GM12878 (cell line): ENCODE measurements around the gene CFAP57. TPM values are rescaled to one million over a fixed set of nuclear protein-coding genes. Genes with fewer than 3 reads are reported as not detected.

Source experiments
- ATAC-seq: fragments of 200-7000 bp; cut with Tn5 transposase; 3 replicates; pipeline ENCODE4 v1.9.1; 2020; ENCODE audit warnings: mild to moderate bottlenecking, moderate library complexity
- BruUV-seq: library from RNA; stranded (reverse); fragments of 400-500 nt; replicated peaks from 2 replicates; lab custom pipeline; 2021; lab: Mats Ljungman, UMichigan
- CTCF ChIA-PET: fragments of 300-600 bp; sonication (Branson Sonifier 250); formaldehyde crosslinking; extraction: SDS; loops from one replicate; lab custom pipeline; 2021; ENCODE audit warnings: inconsistent platforms; lab: Yijun Ruan, JAX
- POLR2A ChIA-PET: fragments of 350-600 bp; formaldehyde crosslinking; extraction: SDS; loops from one replicate; lab custom pipeline; 2021; ENCODE audit warnings: inconsistent platforms; lab: Charles Lee
- RAD21 ChIA-PET: fragments of 300-600 bp; sonication (Branson Sonifier 250); formaldehyde crosslinking; loops from one replicate; lab custom pipeline; 2023; ENCODE audit warnings: antibody characterized with exemption; ENCODE audit not compliant: unreplicated experiment; lab: Charles Lee
- SMC1A ChIA-PET: fragments of 300-600 bp; sonication (Branson Sonifier 250); formaldehyde crosslinking; loops from one replicate; lab custom pipeline; 2023; ENCODE audit not compliant: unreplicated experiment, uncharacterized antibody; lab: Charles Lee
- DNase-seq: peaks from one replicate; pipeline ENCODE4 v3.0.0-alpha.2; 2011; ENCODE audit warnings: low read depth, low spot score
- FAIRE-seq: peaks from 3 replicates; lab custom pipeline; 2011; peaks lifted over from hg19 to GRCh38; lab: Jason Lieb, UNC
- H2AFZ ChIP-seq: 2 replicates; pipeline ENCODE4 v1.6.0; 2011; ENCODE audit warnings: low read depth, low read length, control low read depth; ENCODE audit not compliant: control insufficient read depth
- H3K27ac ChIP-seq: 2 replicates; pipeline ENCODE4 v1.5.1; 2011; ENCODE audit warnings: control low read depth; ENCODE audit not compliant: control insufficient read depth, insufficient read depth
- H3K27me3 ChIP-seq, 2 experiments: replicated peaks in 1 of 2; 2 replicates each; pipeline versions ENCODE4 v1.6.0 to v1.6.1; 2011; ENCODE audit warnings: low read length in 1 of 2; ENCODE audit not compliant: control insufficient read depth in 2 of 2, insufficient read depth in 2 of 2
- H3K36me3 ChIP-seq, 2 experiments: 2 replicates each; pipeline ENCODE4 v1.5.1; 2011; ENCODE audit warnings: low read length in 1 of 2; ENCODE audit not compliant: control insufficient read depth in 2 of 2, insufficient read depth in 2 of 2
- H3K4me1 ChIP-seq: 2 replicates; pipeline ENCODE4 v1.6.1; 2011; ENCODE audit warnings: mild to moderate bottlenecking, low read length, moderate library complexity, mixed read lengths; ENCODE audit not compliant: control insufficient read depth, insufficient read depth
- H3K4me2 ChIP-seq: 2 replicates; pipeline ENCODE4 v1.6.0; 2011; ENCODE audit warnings: control low read depth; ENCODE audit not compliant: control insufficient read depth, insufficient read depth
- H3K4me3 ChIP-seq: fragments of 200-600 bp; sonication (generic); 2 replicates; pipeline ENCODE4 v1.5.1; 2016
- H3K79me2 ChIP-seq: 2 replicates; pipeline ENCODE4 v1.6.0; 2011; ENCODE audit warnings: low read length; ENCODE audit not compliant: control insufficient read depth, insufficient read depth
- H3K9ac ChIP-seq: 2 replicates; pipeline ENCODE4 v1.8.0; 2011; ENCODE audit warnings: low read length, control low read depth, mixed read lengths; ENCODE audit not compliant: control insufficient read depth, insufficient read depth
- H3K9me3 ChIP-seq: replicated peaks from 3 replicates; pipeline ENCODE4 v1.5.1; 2011; ENCODE audit warnings: mild to moderate bottlenecking, low read length; ENCODE audit not compliant: control insufficient read depth, insufficient read depth
- H4K20me1 ChIP-seq: 2 replicates; pipeline ENCODE4 v1.6.0; 2011; ENCODE audit not compliant: control insufficient read depth, insufficient read depth
- ETV6 ChIP-seq, 2 experiments: fragments of 450-650 bp in 1 of 2; IDR thresholded peaks in 1 of 2; conservative IDR thresholded peaks in 1 of 2; 2 replicates each; pipeline ENCODE4 v1.6.1; 2014; ENCODE audit warnings: antibody characterized with exemption in 1 of 2, borderline replicate concordance in 1 of 2, low read depth in 1 of 2, mild to moderate bottlenecking in 1 of 2, moderate library complexity in 1 of 2
- RFX5 ChIP-seq: IDR thresholded peaks from 2 replicates; pipeline ENCODE4 v1.6.1; 2011; ENCODE audit warnings: low read depth, low read length, improper control_type of control experiment
- TARDBP ChIP-seq: IDR thresholded peaks from 2 replicates; pipeline ENCODE4 v1.6.1; 2016; ENCODE audit warnings: borderline replicate concordance
- ZNF592 ChIP-seq: fragments of 450-650 bp; IDR thresholded peaks from 2 replicates; pipeline ENCODE4 v1.6.1; 2017; ENCODE audit warnings: mild to moderate bottlenecking, moderate library complexity
- WGBS: methylation state at CpG from one replicate; pipeline ENCODE4 v1.1.6; 2016; ENCODE audit warnings: low lambda C conversion rate; ENCODE audit not compliant: insufficient replicate concordance, insufficient coverage; ENCODE audit errors: missing lambda C conversion rate; 5-methylcytosine and 5-hydroxymethylcytosine counted together
- in situ Hi-C: fragments of 300-500 bp; cut with MboI; formaldehyde crosslinking; loops from 9 replicates; pipeline ENCODE4 v1.14.3; 2018; ENCODE audit warnings: mixed read lengths
- intact Hi-C: fragments of 100-400 bp; cut with micrococcal nuclease; formaldehyde crosslinking; loops from one replicate; pipeline ENCODE4 v1.14.2; 2022; ENCODE audit not compliant: unreplicated experiment
- polyA plus RNA-seq, 11 experiments: library from polyadenylated mRNA; depleted of rRNA in 4 of 11; unstranded in 6 of 11; stranded (reverse) in 5 of 11; fragments of >200 nt; fragmentation: Nextera tagmentation in 4 of 11; fragmentation: Illumina TruSeq in 1 of 11; extraction: Ambion mirVana in 4 of 11; extraction: Trizol in 1 of 11; gene quantifications; 1 replicate in 1 of 11; 2 replicates in 10 of 11; pipeline versions ENCODE4 v1.2.1 to v1.2.3, GENCODE V29; 2011 to 2016; ENCODE audit warnings: inconsistent platforms in 2 of 11, missing spikeins in 2 of 11, low read depth in 1 of 11
- total RNA-seq, 4 experiments: library from RNA; depleted of rRNA in 3 of 4; stranded (reverse); fragments of >200 nt in 3 of 4; fragmentation: Illumina TruSeq in 1 of 4; extraction: Trizol in 1 of 4; gene quantifications; 2 replicates each; pipeline versions ENCODE4 v1.2.1 to v1.2.3, GENCODE V29; 2013 to 2021
- TF ChIP-seq, protein P1 (sequence below): fragments of 450-650 bp; IDR thresholded peaks from 2 replicates; pipeline ENCODE4 v1.6.1; 2016; ENCODE audit warnings: mild to moderate bottlenecking

CFAP57 gene
- total and polyA plus RNA-seq, 10 of the 15 experiments (the other 5 are each of a cell fraction or from before 2014, with no cell fraction given) = 0.45 to 4.8 (median 1.3) TPM

GRCh38 chr1:43275826-43276620 is 103.9 kb downstream of the CFAP57 start (continued):
- TF ChIP-seq, protein P1, sequence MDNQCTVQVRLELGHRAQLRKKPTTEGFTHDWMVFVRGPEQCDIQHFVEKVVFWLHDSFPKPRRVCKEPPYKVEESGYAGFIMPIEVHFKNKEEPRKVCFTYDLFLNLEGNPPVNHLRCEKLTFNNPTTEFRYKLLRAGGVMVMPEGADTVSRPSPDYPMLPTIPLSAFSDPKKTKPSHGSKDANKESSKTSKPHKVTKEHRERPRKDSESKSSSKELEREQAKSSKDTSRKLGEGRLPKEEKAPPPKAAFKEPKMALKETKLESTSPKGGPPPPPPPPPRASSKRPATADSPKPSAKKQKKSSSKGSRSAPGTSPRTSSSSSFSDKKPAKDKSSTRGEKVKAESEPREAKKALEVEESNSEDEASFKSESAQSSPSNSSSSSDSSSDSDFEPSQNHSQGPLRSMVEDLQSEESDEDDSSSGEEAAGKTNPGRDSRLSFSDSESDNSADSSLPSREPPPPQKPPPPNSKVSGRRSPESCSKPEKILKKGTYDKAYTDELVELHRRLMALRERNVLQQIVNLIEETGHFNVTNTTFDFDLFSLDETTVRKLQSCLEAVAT = no peak
- no peak for TF ChIP-seq ETV6 (conservative IDR thresholded peaks at IDR 0.05 in 1 of 2, IDR thresholded peaks at IDR 0.05 in 1 of 2; ENCODE audit: borderline replicate concordance in 1 of 2, low read depth in 1 of 2)
- no peak for TF ChIP-seq TARDBP
- no peak for TF ChIP-seq RFX5

DNA sequence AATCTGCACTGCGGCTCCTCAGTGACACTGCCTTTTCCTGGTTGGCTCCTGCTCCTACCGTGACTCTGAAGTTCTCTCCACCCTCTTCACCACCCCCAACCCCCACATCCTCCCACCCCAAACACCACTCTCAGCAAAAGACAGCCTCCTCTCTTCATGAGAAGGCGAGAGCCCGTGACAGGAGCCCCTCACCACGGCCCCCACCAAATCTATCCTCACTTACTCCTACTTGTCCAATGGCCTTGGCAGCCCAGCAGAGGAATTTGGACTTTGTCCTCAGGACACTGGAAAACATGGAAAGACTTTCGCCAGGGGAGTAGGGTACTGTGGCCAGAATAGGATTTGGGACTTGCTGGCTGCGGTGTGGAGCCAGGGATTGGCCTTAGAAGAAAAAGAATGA is 104.5 kb downstream of the CFAP57 start:
- no peaks in the 10 kb centered on the region for H3K79me2 ChIP-seq
- no TSS peak for BruUV-seq
- H3K9ac ChIP-seq = no peak overlapping the region
- no peak overlapping the region for H3K4me2 ChIP-seq
- H3K4me1 ChIP-seq = peaks cover 4% of the 10 kb centered on the region; the same call in 1 of the 2 replicates
- H4K20me1 ChIP-seq = no peaks in the 10 kb centered on the region
- H3K36me3 ChIP-seq = no peaks in the 10 kb centered on the region
- H3K27ac ChIP-seq = no peak overlapping the region
- POLR2A ChIA-PET = no interaction called here
- DNase-seq = no peak
- 17% methylated on average over 5 of the region's 7 CpGs for WGBS
- FAIRE-seq = no peak
- no peaks in the 10 kb centered on the region for H3K9me3 ChIP-seq
- ATAC-seq = no peak
- TF ChIP-seq ZNF592 = no peak
- no peak overlapping the region for H2AFZ ChIP-seq
- in situ Hi-C loops = no loop called here
- H3K4me3 ChIP-seq = no peak overlapping the region
- no peaks in the 10 kb centered on the region; a peak in 1 of 4 replicates for H3K27me3 ChIP-seq
- intact Hi-C loops = no loop called here
- CTCF ChIA-PET = no interaction called here
- SMC1A ChIA-PET = no interaction called here
- RAD21 ChIA-PET = interaction anchor here (0.5 kb wide), 1 partner anchor 220 kb away, joined by 3 read pairs; no protein-coding TSS in a partner anchor
